ENCODE measurements around the gene KCNS3.
"Not testable (repeated sequence)": the region's sequence is repeated elsewhere in the genome, so short reads cannot be mapped to it uniquely, and the experiment has no call there.

Gene KCNS3

GRCh38 chr2:17950006-17950405 is 71.5 kb downstream of the KCNS3 start:
- Histone ChIP-seq H3K27me3 (ENCODE audit: low read depth, low read length) (no peaks in the 10 kb centered on the region), H3K36me3 (ENCODE audit: control insufficient read depth in 1 of 2, insufficient read depth in 2 of 2, low read length in 2 of 2) (no peaks in the 10 kb centered on the region), H3K4me1 (ENCODE audit: control insufficient read depth in 1 of 2, insufficient read depth in 2 of 2, low read length in 2 of 2) (no peaks in the 10 kb centered on the region), H3K9me3 (ENCODE audit: control insufficient read depth in 1 of 2, low read length in 2 of 2) (peaks cover 0 to 6% of the 10 kb centered on the region in 2 donors), H3K4me3 (ENCODE audit: low read depth in 1 of 2, low read length in 2 of 2) (no peak overlapping the region), H3K27ac (ENCODE audit: low read length) (no peak overlapping the region)

- H3K27ac ChIP-seq (ENCODE audit: low read length): no peak overlapping the region
- no peaks in the 10 kb centered on the region for H3K27me3 ChIP-seq (ENCODE audit: low read depth, low read length)
- peaks cover 0 to 6% of the 10 kb centered on the region in 2 donors for H3K9me3 ChIP-seq (ENCODE audit: control insufficient read depth in 1 of 2, low read length in 2 of 2)
- no peaks in the 10 kb centered on the region for H3K36me3 ChIP-seq (ENCODE audit: control insufficient read depth in 1 of 2, insufficient read depth in 2 of 2, low read length in 2 of 2)
- no peak overlapping the region for H3K4me3 ChIP-seq (ENCODE audit: low read depth in 1 of 2, low read length in 2 of 2)
- no peaks in the 10 kb centered on the region for H3K4me1 ChIP-seq (ENCODE audit: control insufficient read depth in 1 of 2, insufficient read depth in 2 of 2, low read length in 2 of 2)
These were observed 73.1 kb downstream of the KCNS3 start for GRCh38 chr2:17951563-17951962.

DNA sequence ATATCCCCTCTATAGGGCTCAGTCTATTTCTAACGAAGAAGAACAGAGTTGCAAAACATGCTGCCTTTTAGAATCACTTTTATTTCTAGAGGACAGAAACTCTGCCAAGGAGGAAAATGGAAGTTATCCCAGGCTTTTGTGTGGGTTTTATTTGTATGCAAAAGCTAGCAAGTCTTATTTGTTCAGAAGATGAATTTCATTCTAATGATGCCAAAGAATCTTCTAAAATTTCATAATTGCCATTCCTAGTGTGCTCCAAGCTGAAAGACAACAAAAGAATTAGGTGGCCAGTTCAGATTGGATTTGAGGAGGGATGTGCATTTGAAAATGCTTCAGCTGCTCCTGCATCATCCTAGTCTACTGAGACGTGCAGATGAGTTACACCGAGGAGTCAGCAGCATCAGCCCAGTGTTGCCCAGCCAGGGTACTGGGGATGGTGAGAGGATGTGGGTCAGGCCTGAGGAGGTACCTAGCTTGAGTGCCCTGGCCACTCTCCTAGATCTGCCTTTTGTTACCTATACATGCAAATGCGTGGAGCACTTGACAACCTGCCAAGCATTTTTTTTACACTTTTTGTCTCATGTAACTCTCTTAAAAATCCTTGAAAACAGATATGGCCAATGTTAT is 80.1 kb downstream of the KCNS3 start:
- H3K36me3 ChIP-seq (ENCODE audit: control insufficient read depth in 1 of 2, insufficient read depth in 2 of 2, low read length in 2 of 2): no peaks in the 10 kb centered on the region
- H3K27ac ChIP-seq (ENCODE audit: low read length): no peak overlapping the region
- no peaks in the 10 kb centered on the region for H3K9me3 ChIP-seq (ENCODE audit: control insufficient read depth in 1 of 2, low read length in 2 of 2)
- H3K4me3 ChIP-seq (ENCODE audit: low read depth in 1 of 2, low read length in 2 of 2): no peak overlapping the region
- H3K4me1 ChIP-seq (ENCODE audit: control insufficient read depth in 1 of 2, insufficient read depth in 2 of 2, low read length in 2 of 2): no peaks in the 10 kb centered on the region
- no peaks in the 10 kb centered on the region for H3K27me3 ChIP-seq (ENCODE audit: low read depth, low read length)

DNA sequence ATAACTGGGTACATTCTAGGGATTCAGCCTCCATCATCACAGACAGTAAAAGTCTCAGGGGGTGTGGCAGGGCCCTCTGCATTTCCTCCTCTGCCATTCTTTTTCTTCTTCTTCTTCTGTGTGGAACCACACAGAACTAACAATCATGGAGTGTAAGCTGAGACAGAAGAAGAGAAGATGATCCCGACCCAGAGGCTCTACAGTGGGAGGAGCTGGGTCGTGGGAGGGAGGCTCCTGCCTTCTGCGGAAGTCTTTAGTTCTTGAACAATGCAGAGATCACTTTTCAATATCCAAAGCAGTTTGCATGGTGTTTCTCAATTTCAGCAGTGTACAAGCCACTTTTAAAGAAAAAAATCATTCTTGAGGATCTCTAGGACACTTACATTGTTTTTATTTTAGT is 80.9 kb downstream of the KCNS3 start:
- Histone ChIP-seq H3K36me3 (ENCODE audit: control insufficient read depth in 1 of 2, insufficient read depth in 2 of 2, low read length in 2 of 2) (no peaks in the 10 kb centered on the region), H3K27me3 (ENCODE audit: low read depth, low read length) (no peaks in the 10 kb centered on the region), H3K9me3 (ENCODE audit: control insufficient read depth in 1 of 2, low read length in 2 of 2) (no peaks in the 10 kb centered on the region), H3K4me1 (ENCODE audit: control insufficient read depth in 1 of 2, insufficient read depth in 2 of 2, low read length in 2 of 2) (no peaks in the 10 kb centered on the region), H3K27ac (ENCODE audit: low read length) (no peak overlapping the region), H3K4me3 (ENCODE audit: low read depth in 1 of 2, low read length in 2 of 2) (no peak overlapping the region)

GRCh38 chr2:17959833-17960232 is 81.4 kb downstream of the KCNS3 start:
- no peaks in the 10 kb centered on the region for H3K4me1 ChIP-seq (ENCODE audit: control insufficient read depth in 1 of 2, insufficient read depth in 2 of 2, low read length in 2 of 2)
- H3K27me3 ChIP-seq (ENCODE audit: low read depth, low read length): no peaks in the 10 kb centered on the region
- H3K36me3 ChIP-seq (ENCODE audit: control insufficient read depth in 1 of 2, insufficient read depth in 2 of 2, low read length in 2 of 2): no peaks in the 10 kb centered on the region
- H3K4me3 ChIP-seq (ENCODE audit: low read depth in 1 of 2, low read length in 2 of 2): no peak overlapping the region
- H3K9me3 ChIP-seq (ENCODE audit: control insufficient read depth in 1 of 2, low read length in 2 of 2): no peaks in the 10 kb centered on the region
- H3K27ac ChIP-seq (ENCODE audit: low read length): no peak overlapping the region

GRCh38 chr2:17960925-17961324 is 82.5 kb downstream of the KCNS3 start:
- Histone ChIP-seq H3K36me3 (ENCODE audit: control insufficient read depth in 1 of 2, insufficient read depth in 2 of 2, low read length in 2 of 2) (no peaks in the 10 kb centered on the region), H3K27me3 (ENCODE audit: low read depth, low read length) (no peaks in the 10 kb centered on the region), H3K27ac (ENCODE audit: low read length) (no peak overlapping the region), H3K9me3 (ENCODE audit: control insufficient read depth in 1 of 2, low read length in 2 of 2) (no peaks in the 10 kb centered on the region), H3K4me1 (ENCODE audit: control insufficient read depth in 1 of 2, insufficient read depth in 2 of 2, low read length in 2 of 2) (no peaks in the 10 kb centered on the region), H3K4me3 (ENCODE audit: low read depth in 1 of 2, low read length in 2 of 2) (no peak overlapping the region)

- no peaks in the 10 kb centered on the region for H3K9me3 ChIP-seq (ENCODE audit: control insufficient read depth in 1 of 2, low read length in 2 of 2)
- no peaks in the 10 kb centered on the region for H3K27me3 ChIP-seq (ENCODE audit: low read depth, low read length)
- no peak overlapping the region for H3K27ac ChIP-seq (ENCODE audit: low read length)
- no peak overlapping the region for H3K4me3 ChIP-seq (ENCODE audit: low read depth in 1 of 2, low read length in 2 of 2)
- H3K36me3 ChIP-seq (ENCODE audit: control insufficient read depth in 1 of 2, insufficient read depth in 2 of 2, low read length in 2 of 2): no peaks in the 10 kb centered on the region
- H3K4me1 ChIP-seq (ENCODE audit: control insufficient read depth in 1 of 2, insufficient read depth in 2 of 2, low read length in 2 of 2): no peaks in the 10 kb centered on the region
These were observed 83.3 kb downstream of the KCNS3 start for GRCh38 chr2:17961789-17962188.

DNA sequence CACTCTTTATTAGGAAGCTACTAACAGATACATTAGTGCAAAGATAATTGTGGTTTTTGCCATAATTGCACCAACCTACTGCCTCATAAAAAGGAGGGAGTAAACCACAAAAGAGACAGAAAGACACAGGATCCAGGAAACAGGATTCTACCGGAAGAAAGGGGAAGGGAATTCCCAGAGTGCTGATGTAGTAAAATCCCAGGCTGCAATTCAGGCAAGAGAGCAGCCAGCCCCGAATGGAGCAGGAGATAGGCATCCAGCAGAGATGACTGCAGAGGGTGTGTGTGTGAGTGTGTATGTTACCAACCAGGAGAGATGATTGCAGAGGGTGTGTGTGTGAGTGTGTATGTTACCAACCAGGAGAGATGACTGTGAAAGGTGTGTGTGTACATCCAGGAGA is 84.4 kb downstream of the KCNS3 start:
- Histone ChIP-seq H3K9me3 (ENCODE audit: control insufficient read depth in 1 of 2, low read length in 2 of 2) (no peaks in the 10 kb centered on the region), H3K4me3 (ENCODE audit: low read depth in 1 of 2, low read length in 2 of 2) (no peak overlapping the region), H3K27ac (ENCODE audit: low read length) (no peak overlapping the region), H3K27me3 (ENCODE audit: low read depth, low read length) (no peaks in the 10 kb centered on the region), H3K36me3 (ENCODE audit: control insufficient read depth in 1 of 2, insufficient read depth in 2 of 2, low read length in 2 of 2) (no peaks in the 10 kb centered on the region), H3K4me1 (ENCODE audit: control insufficient read depth in 1 of 2, insufficient read depth in 2 of 2, low read length in 2 of 2) (no peaks in the 10 kb centered on the region)

DNA sequence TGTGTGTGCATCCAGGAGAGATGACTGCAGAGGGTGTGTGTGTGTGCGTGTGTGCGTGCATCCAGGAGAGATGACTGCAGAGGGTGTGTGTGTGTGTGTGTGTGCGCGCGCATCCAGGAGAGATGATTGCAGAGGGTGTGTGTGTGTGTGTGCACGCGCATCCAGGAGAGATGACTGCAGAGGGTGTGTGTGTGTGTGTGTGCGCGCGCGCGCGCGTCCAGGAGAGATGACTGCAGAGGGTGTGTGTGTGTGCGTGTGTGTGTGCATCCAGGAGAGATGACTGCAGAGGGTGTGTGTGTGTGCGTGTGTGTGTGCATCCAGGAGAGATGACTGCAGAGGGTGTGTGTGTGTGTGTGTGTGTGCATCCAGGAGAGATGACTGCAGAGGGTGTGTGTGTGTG is 85.1 kb downstream of the KCNS3 start:
- not testable (repeated sequence) for H3K27me3 ChIP-seq (ENCODE audit: low read depth, low read length); H3K36me3 ChIP-seq (ENCODE audit: control insufficient read depth in 1 of 2, insufficient read depth in 2 of 2, low read length in 2 of 2); H3K9me3 ChIP-seq (ENCODE audit: control insufficient read depth in 1 of 2, low read length in 2 of 2); H3K4me3 ChIP-seq (ENCODE audit: low read depth in 1 of 2, low read length in 2 of 2); H3K4me1 ChIP-seq (ENCODE audit: control insufficient read depth in 1 of 2, insufficient read depth in 2 of 2, low read length in 2 of 2); H3K27ac ChIP-seq (ENCODE audit: low read length)

DNA sequence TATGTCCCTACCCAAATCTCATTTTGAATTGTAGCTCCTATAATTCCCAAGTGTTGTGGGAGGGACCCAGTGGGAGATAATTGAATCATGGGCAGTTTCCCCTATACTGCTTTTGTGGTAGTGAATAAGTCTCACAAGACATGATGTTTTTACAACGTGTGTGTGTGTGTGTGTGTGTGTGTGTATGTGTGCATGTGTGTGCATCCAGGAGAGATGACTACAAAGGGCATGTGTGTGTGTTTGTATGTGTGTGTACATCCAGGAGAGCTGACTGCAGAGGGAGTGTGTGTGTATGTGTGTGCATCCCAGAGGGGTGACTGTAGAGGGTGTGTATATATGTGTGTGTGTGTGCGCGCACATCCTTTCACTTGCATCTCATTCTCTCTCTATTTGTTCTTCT is 86.7 kb downstream of the KCNS3 start:
- no peaks in the 10 kb centered on the region for H3K4me1 ChIP-seq (ENCODE audit: control insufficient read depth in 1 of 2, insufficient read depth in 2 of 2, low read length in 2 of 2)
- H3K27me3 ChIP-seq (ENCODE audit: low read depth, low read length): no peaks in the 10 kb centered on the region
- no peak overlapping the region for H3K4me3 ChIP-seq (ENCODE audit: low read depth in 1 of 2, low read length in 2 of 2)
- no peaks in the 10 kb centered on the region for H3K9me3 ChIP-seq (ENCODE audit: control insufficient read depth in 1 of 2, low read length in 2 of 2)
- no peaks in the 10 kb centered on the region for H3K36me3 ChIP-seq (ENCODE audit: control insufficient read depth in 1 of 2, insufficient read depth in 2 of 2, low read length in 2 of 2)
- H3K27ac ChIP-seq (ENCODE audit: low read length): no peak overlapping the region

DNA sequence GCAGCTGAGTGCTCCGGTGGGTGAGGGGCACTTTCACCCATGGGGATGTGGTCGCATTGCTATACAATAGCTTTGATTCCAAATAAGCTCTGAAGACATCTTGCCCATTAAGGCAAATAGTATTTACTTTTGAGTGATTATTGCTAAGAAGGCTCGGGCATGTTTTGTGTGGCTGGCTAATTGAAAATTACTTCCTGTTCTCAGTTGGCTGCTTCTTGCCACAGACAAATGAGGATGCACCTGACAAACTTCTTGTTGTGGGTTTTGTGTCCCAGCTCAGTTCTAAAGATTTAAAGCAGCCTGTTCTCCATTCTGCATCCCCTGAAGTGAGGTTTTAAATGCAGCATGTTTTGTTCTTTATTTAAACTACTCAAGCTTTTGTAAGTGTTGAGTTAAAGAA is 88.3 kb downstream of the KCNS3 start:
- H3K36me3 ChIP-seq (ENCODE audit: control insufficient read depth in 1 of 2, insufficient read depth in 2 of 2, low read length in 2 of 2): no peaks in the 10 kb centered on the region
- H3K4me1 ChIP-seq (ENCODE audit: control insufficient read depth in 1 of 2, insufficient read depth in 2 of 2, low read length in 2 of 2): no peaks in the 10 kb centered on the region
- no peak overlapping the region for H3K27ac ChIP-seq (ENCODE audit: low read length)
- H3K9me3 ChIP-seq (ENCODE audit: control insufficient read depth in 1 of 2, low read length in 2 of 2): no peaks in the 10 kb centered on the region
- no peaks in the 10 kb centered on the region for H3K27me3 ChIP-seq (ENCODE audit: low read depth, low read length)
- no peak overlapping the region for H3K4me3 ChIP-seq (ENCODE audit: low read depth in 1 of 2, low read length in 2 of 2)

- Histone ChIP-seq H3K9me3 (ENCODE audit: control insufficient read depth in 1 of 2, low read length in 2 of 2) (no peaks in the 10 kb centered on the region), H3K27ac (ENCODE audit: low read length) (no peak overlapping the region), H3K36me3 (ENCODE audit: control insufficient read depth in 1 of 2, insufficient read depth in 2 of 2, low read length in 2 of 2) (no peaks in the 10 kb centered on the region), H3K4me3 (ENCODE audit: low read depth in 1 of 2, low read length in 2 of 2) (no peak overlapping the region), H3K4me1 (ENCODE audit: control insufficient read depth in 1 of 2, insufficient read depth in 2 of 2, low read length in 2 of 2) (no peaks in the 10 kb centered on the region), H3K27me3 (ENCODE audit: low read depth, low read length) (no peaks in the 10 kb centered on the region)
These were observed 91.2 kb downstream of the KCNS3 start for GRCh38 chr2:17969661-17970060.
